Measurements from ENCODE around the gene ILK.

Gene ILK

DNA sequence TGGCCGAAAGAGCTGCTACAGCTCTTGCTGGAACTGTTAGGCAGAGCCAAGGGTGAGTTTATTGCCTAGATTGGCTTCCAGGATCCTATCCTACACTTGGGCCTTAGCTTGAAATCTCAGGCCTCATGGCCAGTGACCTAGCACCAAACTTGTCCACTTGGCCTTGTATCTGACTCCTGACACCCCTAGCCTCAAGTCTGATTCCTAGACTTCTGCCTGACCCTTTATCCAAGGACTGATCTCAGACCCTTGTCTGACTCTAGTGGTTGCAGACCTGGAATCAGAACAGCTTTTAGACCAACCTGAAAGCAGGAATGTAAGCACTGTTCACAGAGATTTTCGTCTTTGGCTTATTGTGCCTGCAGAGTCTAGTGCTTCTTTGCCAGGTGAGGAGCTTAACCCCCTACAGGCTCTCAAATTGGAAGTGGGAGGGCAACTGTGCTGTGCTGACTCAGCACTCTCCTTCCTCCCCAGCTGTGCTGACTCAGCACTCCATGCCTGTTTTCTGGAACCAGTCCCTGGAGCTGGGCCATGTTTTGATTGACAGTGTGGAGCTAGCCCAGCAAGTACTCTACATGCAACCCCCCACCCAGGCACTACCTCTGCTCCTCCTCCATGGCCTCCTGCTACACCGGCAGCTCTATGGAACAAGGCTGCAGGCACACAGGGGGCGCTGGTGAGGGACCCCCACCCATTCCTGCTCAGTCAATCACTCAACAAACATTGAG lies 35.2 kb upstream of the ILK start:
- H3K9ac ChIP-seq: no peak overlapping the region
- no peaks in the 10 kb centered on the region for H3K79me2 ChIP-seq
- H3K27me3 ChIP-seq (ENCODE audit: control insufficient read depth, insufficient read depth, low read length): no peaks in the 10 kb centered on the region
- H3K36me3 ChIP-seq (ENCODE audit: control insufficient read depth, insufficient read depth, low read length): no peaks in the 10 kb centered on the region
- no peak overlapping the region for H3K4me3 ChIP-seq (ENCODE audit: low read depth, low read length)
- H3K4me2 ChIP-seq (ENCODE audit: low read length): peak overlapping the region; percentile 33
- TF ChIP-seq, protein P1, sequence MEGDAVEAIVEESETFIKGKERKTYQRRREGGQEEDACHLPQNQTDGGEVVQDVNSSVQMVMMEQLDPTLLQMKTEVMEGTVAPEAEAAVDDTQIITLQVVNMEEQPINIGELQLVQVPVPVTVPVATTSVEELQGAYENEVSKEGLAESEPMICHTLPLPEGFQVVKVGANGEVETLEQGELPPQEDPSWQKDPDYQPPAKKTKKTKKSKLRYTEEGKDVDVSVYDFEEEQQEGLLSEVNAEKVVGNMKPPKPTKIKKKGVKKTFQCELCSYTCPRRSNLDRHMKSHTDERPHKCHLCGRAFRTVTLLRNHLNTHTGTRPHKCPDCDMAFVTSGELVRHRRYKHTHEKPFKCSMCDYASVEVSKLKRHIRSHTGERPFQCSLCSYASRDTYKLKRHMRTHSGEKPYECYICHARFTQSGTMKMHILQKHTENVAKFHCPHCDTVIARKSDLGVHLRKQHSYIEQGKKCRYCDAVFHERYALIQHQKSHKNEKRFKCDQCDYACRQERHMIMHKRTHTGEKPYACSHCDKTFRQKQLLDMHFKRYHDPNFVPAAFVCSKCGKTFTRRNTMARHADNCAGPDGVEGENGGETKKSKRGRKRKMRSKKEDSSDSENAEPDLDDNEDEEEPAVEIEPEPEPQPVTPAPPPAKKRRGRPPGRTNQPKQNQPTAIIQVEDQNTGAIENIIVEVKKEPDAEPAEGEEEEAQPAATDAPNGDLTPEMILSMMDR (IDR thresholded peaks at IDR 0.05): no peak
- no peaks in the 10 kb centered on the region for H3K9me3 ChIP-seq (ENCODE audit: control insufficient read depth, low read length)
- peaks cover 33% of the 10 kb centered on the region for H3K4me1 ChIP-seq
- peak overlapping the region; percentile 35 for H2AFZ ChIP-seq
- H3K27ac ChIP-seq: peak overlapping the region; percentile 87

DNA sequence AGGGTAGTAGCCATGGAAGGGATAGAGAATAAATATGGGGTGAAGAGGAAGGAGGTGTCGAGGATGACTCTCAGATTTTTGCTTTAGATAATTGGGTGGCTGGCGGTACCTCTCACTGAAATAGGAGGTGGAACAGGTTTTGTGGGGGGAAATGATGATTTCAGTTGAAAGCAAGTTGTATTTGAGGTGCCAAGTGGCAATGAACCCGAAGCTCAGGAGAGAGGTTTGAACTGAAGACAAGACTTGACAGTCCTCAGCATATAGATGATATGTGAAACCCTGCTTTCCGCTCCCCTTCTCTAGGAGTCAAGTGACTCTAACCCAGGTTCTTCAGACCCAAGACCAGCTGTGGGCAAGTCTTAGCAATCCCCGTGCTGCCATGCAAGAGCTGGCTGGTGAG lies 33.9 kb upstream of the ILK start:
- Histone ChIP-seq H3K36me3 (ENCODE audit: control insufficient read depth, insufficient read depth, low read length) (no peaks in the 10 kb centered on the region), H3K9me3 (ENCODE audit: control insufficient read depth, low read length) (no peaks in the 10 kb centered on the region), H3K9ac (no peak overlapping the region), H3K4me2 (ENCODE audit: low read length) (no peak overlapping the region), H3K27ac (no peak overlapping the region), H3K4me3 (ENCODE audit: low read depth, low read length) (no peak overlapping the region), H3K4me1 (peaks cover 23% of the 10 kb centered on the region), H3K79me2 (no peaks in the 10 kb centered on the region), H3K27me3 (ENCODE audit: control insufficient read depth, insufficient read depth, low read length) (no peaks in the 10 kb centered on the region), H2AFZ (no peak overlapping the region)
- TF ChIP-seq, protein P1 (IDR thresholded peaks at IDR 0.05): no peak

DNA sequence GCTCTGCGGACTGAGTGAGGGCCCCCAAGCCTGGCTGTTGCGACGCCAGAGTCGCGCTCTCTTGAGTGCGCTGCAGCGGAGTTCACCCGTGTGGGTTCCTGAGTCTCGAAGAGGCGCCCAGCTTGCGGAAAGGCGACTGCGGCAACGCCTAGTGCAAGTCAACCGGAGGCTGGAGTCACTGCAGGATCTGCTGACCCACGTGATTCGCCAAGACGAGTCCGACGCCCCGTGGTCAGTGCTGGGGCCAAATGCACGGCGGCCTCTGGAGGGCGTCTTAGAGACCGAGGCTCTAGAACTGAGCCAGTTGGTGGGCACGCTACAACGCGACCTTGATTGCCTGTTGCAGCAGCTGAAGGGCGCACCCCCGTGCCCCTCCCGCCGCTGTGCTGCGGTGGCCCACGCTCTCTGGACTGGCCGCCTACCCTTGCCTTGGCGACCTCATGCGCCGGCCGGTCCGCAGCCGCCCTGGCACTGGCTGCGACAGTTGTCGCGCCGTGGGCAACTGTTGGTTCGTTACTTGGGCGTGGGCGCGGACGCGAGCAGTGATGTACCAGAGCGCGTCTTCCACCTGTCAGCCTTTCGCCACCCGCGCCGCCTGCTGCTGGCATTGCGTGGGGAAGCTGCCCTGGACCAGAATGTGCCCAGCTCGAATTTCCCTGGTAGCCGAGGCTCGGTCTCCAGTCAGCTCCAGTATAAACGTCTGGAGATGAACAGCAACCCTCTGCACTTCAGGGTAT lies 32.7 kb upstream of the ILK start:
- no peak overlapping the region for H3K4me3 ChIP-seq (ENCODE audit: low read depth, low read length)
- no peak overlapping the region for H2AFZ ChIP-seq
- no peaks in the 10 kb centered on the region for H3K79me2 ChIP-seq
- no peak overlapping the region for H3K27ac ChIP-seq
- H3K36me3 ChIP-seq (ENCODE audit: control insufficient read depth, insufficient read depth, low read length): no peaks in the 10 kb centered on the region
- H3K4me2 ChIP-seq (ENCODE audit: low read length): no peak overlapping the region
- TF ChIP-seq, protein P1 (IDR thresholded peaks at IDR 0.05): no peak
- no peaks in the 10 kb centered on the region for H3K9me3 ChIP-seq (ENCODE audit: control insufficient read depth, low read length)
- H3K4me1 ChIP-seq: peaks cover 20% of the 10 kb centered on the region
- no peak overlapping the region for H3K9ac ChIP-seq
- no peaks in the 10 kb centered on the region for H3K27me3 ChIP-seq (ENCODE audit: control insufficient read depth, insufficient read depth, low read length)

DNA sequence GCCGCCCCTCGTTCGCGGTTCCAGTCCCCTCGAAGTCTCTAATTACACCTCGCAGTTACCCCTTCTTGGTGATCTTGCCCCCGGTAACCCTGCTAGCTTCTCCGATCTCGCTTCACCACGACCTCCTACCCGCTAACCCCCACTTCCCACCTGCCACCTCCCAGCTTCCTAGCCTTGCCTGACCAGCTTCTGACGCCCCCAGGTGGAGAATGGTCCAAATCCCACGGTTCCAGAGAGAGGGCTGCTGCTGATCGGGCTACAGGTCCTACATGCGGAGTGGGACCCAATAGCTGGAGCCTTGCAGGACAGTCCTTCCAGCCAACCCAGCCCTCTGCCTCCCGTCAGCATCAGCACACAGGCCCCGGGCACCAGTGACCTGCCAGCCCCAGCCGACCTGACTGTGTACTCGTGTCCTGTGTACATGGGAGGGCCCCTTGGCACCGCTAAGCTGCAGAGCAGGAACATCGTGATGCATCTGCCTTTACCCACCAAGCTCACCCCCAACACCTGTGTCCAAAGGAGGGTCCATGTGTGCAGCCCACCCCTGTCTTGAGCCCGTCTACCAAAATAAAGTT lies 32.1 kb upstream of the ILK start:
- TF ChIP-seq, protein P1 (IDR thresholded peaks at IDR 0.05): no peak
- H3K79me2 ChIP-seq: no peaks in the 10 kb centered on the region
- no peaks in the 10 kb centered on the region for H3K36me3 ChIP-seq (ENCODE audit: control insufficient read depth, insufficient read depth, low read length)
- no peaks in the 10 kb centered on the region for H3K9me3 ChIP-seq (ENCODE audit: control insufficient read depth, low read length)
- H3K27me3 ChIP-seq (ENCODE audit: control insufficient read depth, insufficient read depth, low read length): no peaks in the 10 kb centered on the region
- peaks cover 20% of the 10 kb centered on the region for H3K4me1 ChIP-seq
- H3K27ac ChIP-seq: no peak overlapping the region
- H2AFZ ChIP-seq: no peak overlapping the region
- no peak overlapping the region for H3K9ac ChIP-seq
- H3K4me2 ChIP-seq (ENCODE audit: low read length): no peak overlapping the region
- H3K4me3 ChIP-seq (ENCODE audit: low read depth, low read length): no peak overlapping the region
